Measurements from ENCODE around the gene CNEP1R1.

The CNEP1R1 gene

DNA sequence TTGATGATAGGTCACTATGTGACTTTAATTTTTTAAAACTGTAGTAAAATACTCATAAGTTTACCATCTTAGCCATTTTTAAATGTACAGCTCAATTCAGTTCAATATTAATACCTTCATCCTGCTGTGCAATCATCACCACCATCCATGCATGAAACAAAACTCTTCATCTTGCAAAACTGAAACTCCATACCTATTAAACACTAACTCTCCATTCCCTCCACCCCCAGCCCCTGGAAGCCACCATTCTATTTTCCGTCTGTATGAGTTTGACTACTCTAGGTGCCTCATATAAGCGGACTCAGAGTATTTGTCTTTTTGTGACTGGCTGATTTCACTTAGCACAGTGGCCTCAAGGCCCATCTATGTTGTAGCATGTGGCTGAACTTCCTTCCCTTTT is 9.4 kb upstream of the CNEP1R1 start:
- DNase-seq (ENCODE audit: low read depth in 2 of 2, low spot score in 1 of 2) = no peak

DNA sequence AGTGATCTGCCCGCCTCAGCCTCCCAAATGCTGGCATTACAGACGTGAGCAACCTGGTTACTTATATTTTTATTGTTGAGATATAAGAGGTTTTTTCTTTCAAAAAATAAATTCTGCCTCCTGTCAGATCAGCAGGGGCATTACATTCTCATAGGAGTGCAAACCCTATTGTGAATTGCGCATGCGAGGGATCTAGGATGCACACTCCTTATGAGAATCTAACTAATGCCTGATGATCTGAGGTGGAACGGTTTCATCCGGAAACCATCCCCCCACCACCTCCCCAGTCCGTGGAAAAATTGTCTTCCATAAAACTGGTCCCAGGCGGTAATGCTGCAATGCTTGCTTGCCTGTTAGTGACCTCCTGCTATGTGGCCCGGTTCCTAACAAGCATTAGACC is 7.5 kb upstream of the CNEP1R1 start:
- no peak for DNase-seq (ENCODE audit: low read depth in 2 of 2, low spot score in 1 of 2)

DNA sequence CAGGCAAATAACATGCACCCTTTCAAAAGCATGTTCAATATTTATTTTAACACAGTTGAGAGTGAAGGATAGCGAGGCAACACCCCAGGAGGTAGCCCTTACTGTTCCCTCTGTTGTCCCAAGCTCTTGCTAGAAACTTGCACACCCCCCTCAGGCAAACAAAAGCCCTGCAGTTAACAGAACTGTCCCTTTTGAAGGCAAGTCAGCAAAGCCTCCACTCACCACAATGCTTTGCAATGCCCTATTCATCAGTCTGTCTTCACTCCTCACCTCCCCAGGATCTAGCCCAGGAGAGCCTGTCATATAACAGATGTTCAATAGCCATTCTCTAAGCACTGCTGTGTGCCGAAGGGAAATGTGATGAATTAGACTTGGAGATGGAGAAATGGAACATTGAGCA is 3.5 kb upstream of the CNEP1R1 start:
- no peak for DNase-seq (ENCODE audit: low read depth in 2 of 2, low spot score in 1 of 2)

DNA sequence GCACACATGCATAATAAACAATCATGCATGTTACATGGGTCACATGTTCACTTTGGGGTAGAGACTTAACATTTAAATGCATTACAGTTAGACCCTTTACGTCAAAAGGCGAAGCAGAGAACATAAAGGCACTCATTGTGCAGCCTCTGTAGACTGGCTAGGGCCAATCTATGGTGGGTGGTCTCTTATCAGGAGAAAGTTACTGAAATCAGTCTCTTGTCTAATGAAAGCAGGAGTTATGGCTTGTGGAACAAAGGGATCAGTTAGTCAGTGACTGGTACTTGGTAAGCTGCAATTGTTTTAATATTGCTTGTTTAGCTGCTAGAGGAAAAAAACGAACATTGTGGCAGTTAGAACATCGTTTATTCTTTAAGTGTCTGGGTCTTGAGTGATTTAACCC is 1.4 kb upstream of the CNEP1R1 start:
- DNase-seq (ENCODE audit: low read depth in 2 of 2, low spot score in 1 of 2) = no peak

DNA sequence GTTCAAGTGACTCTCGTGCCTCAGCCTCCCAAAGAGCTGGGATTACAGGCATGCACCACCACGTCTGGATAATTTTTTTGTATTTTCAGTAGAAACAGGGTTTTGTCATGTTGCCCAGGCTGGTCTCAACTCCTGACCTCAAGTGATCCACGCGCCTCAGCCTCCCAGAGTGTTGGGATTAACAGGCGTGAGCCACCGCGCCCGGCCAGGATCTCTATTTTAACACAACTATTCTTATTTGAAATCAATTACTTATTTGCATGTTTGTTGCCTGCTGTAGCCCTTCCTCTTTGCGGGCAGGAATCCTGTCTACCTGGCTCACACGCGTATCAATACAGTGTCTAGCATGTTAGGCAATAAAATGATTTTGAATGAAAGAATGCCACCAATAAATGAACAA is 818 bp upstream of the CNEP1R1 start:
- no peak for DNase-seq (ENCODE audit: low read depth in 2 of 2, low spot score in 1 of 2)

DNA sequence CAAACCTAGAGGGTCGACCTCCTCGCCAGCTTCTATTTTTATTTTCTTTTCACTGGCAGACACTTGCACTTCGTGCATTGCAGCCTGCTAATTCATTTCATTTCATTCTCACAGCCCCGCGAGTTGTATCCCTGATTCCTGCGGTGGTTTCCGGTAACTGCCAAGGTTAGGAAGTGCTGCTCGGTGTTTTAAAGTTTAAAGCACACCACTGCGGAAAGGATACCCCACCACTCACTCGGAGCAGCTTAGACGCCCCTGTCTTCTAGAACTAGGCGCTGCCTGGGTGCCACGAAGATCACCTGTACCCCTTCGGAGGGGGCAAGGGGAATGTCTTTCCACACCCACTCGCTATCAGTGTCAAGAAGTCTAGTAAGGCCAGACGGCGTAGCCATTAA is 509 bp downstream of the CNEP1R1 start:
- DNase-seq (ENCODE audit: low read depth in 2 of 2, low spot score in 1 of 2) = no peak

DNA sequence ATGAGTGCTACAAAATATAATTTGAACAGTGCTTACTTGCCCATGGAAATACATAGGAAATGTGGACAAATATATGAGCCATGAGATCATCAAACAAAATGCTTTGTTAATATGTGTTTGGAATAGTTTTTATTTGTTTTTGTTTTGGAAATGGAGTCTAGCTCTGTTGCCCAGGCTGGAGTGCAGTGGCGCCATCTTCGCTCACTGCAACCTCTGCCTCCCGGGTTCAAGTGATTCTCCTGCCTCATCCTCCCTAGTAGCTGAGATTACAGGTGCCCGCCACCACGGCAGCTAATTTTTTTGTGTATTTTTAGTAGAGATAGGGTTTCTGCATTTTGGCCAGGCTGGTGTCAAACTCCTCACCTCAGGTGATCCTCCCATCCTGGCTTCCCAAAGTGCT is 2.8 kb downstream of the CNEP1R1 start:
- no peak for DNase-seq (ENCODE audit: low read depth in 2 of 2, low spot score in 1 of 2)

DNA sequence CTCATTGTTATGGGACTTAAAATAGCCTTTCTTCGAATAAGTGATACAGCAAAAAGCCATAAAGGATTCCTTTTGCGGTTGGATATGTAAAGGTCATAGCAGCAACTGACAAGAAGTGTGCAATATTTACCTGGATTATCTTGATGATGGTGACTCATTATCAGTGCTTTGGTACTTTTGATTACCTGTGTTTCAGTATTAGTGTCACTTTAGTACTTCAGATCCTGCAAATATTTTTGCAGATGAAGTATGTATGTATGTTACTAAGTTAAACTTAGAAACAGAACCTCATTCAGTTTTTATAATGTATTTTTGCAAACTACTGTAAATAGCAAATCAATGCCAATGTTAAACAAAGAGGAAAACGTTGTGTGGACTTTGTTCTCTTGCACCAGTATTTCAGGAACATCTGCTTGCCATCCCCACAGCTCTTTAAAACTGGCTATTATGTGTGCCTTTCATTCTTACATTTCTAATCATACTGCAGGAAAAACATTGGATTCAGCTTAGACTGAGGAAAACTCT is 10.5 kb downstream of the CNEP1R1 start:
- no peak for DNase-seq (ENCODE audit: low read depth in 2 of 2, low spot score in 1 of 2)

DNA sequence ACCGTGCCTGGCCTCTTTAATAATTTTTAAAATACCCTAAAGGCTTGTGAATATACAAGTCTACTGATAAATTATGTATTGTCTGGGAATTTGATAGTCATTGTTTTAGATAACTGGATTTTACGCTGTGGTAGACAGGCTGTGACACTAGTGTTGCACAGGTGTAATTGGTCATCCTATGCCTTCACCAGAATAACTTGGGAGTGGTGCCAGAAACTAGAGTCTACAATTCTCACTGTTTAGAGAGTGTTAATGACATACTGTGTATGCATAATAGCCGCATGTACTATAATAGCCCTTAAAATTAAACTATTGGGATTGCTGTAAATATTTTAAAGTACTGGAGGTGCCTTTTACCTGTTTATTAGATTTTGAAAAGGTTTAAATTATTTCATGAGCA is 11.4 kb downstream of the CNEP1R1 start:
- no peak for DNase-seq (ENCODE audit: low read depth in 2 of 2, low spot score in 1 of 2)

DNA sequence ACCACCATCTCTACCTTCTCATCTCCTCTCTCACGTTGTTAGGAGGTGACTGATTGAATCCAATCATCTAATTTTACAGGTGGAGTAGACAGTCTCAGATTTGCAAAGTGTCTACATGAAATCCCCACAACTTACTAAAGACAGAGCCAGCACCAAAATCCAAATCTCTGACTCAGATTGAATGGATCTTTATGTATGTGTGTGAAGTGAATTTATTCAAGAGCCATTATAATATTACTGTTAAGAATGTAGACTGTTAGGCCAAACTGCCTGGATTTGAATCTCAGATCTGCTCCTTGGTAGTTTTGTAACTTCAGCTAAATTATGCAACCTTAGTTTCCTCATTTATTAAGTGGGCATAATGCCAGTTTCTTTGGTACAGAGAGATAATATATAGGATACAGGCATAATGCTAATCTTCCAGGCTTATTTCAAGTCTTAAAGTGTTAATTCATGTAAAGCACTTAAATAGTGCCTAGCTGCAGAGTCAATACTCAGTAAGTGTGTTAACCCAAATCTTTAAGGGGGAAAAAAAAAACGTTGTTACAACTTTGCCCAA is 12.7 kb downstream of the CNEP1R1 start:
- no peak for DNase-seq (ENCODE audit: low read depth in 2 of 2, low spot score in 1 of 2)

DNA sequence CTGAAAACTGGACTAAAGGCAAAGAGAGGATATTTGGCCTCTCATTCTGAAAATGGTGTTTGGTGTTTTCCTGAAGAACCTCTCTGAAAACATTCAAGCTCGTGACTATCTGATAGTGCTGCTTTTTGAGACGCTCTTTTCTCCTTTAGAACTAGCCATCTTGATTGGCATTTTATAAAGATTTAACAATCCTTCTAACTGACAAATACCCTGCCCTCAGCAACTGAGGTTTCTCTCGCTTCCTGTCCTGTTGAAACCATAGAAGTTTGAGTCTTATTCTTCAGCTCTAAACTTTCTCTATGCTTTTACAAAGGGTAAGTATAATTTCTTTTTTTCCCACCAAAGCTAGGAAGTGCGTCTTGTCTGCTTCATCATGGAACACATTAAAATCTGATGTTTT is 13.3 kb downstream of the CNEP1R1 start:
- DNase-seq (ENCODE audit: low read depth in 2 of 2, low spot score in 1 of 2) = no peak

DNA sequence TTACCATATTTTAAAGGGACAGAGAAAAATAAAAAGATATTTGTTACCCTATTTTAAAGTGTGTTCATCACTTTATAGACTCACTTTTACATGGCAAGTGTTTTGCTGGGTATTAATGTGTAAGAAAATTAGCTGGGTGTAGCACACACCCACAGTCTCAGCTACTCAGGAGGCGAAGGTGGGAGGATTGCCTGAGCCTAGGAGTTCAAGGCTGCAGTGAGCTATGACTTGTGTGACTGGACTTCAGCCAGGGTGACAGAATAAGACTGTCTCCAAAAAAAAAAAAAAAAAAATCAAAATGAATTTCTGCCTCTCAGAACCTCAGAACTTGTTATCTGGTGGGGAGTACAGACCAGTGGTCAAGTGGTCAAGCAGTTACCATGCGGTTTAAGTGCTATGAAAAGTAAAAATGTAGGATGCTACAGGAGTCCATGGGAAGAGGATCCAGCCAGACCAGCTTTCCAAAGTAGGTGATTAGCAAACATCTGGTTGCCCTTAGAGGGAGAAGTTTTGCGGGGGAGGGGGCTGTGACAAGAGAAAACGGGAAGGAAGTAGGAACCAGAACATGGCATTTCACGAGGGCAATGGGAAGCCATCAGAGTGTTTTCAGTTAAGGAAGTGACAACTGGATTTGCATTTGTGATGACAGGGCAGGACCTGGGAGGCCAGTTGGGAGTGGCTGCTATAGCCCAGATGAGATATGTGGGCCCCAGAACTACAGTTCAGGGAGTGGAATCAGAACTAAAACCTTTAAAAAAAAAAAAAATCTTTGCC is 13.9 kb downstream of the CNEP1R1 start:
- DNase-seq (ENCODE audit: low read depth in 2 of 2, low spot score in 1 of 2) = no peak

DNA sequence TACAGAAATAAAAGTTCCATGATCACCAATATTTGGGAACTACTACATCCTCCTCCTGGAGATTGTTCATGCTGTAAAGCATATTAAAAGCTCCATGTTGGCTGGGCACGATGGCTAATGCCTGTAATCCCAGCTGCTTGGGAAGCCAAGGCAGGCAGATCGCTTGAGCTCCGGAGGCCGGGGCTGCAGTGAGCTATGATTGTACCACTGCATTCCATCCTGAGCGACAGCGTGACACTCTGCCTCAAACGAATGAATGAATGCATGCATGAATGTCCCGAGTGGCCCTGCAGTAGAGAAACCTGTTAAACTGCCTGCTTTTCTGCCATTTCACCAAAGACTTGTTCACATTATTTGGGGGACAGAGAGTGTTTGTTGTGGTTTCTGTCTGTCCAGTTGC is 15.0 kb downstream of the CNEP1R1 start:
- DNase-seq (ENCODE audit: low read depth in 2 of 2, low spot score in 1 of 2) = no peak

DNA sequence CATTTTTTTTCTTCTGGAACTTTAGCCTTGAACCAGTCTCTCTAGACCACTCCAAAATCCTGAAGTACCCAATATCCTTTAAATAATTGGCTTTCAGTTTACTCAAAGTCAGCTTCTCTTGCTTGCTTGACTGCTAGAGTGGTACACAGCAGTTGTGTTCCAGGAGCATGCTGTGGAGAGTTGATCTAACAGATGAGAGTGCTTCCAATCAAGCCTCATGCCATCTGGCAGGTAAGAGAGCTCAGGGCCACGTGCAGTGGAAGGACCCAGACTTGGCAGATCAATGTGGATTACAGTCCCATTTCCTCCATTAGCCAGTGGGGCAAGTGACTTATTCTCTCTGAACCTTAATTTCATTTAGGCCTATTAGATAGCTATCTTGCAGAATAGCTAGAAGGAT is 15.7 kb downstream of the CNEP1R1 start:
- no peak for DNase-seq (ENCODE audit: low read depth in 2 of 2, low spot score in 1 of 2)

DNA sequence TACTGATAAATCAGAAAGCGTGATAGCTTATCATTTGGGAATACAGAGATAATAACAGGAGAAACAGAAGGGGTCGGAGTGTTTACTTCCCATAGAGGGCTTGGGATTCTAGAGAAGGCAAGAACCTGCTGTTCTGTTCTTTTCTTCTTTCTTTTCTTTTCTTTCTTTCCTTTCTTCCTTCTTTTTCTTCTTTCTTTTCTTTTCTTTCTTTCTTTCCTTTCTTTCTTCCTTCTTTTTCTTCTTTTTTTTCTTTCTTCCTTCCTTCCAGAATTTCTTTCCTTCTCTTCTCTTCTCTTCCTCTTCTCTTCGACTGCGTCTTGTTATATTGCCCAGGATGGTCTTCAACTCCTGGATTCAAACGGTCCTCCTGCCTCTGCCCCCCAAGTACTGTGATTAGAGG is 18.3 kb downstream of the CNEP1R1 start:
- no peak for DNase-seq (ENCODE audit: low read depth in 2 of 2, low spot score in 1 of 2)

DNA sequence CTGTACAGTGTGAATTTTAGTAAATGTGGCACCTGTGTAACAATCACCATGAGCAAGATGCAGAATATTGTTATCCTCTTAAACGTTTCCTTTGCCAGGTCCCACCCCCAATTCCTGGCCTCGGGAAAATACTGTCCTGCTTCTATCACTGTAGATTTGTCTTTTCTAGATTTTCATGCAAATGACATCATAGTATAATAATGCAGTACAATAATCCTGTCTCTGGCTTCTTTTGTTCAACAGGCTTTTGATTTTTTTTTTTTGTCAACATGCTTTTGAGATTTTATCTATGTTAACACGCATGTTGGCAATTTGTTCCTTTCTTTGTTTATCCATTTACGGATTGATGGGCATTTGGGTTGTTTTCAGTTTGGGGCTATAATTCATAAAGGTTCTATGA is 20.4 kb downstream of the CNEP1R1 start:
- no peak for DNase-seq (ENCODE audit: low read depth in 2 of 2, low spot score in 1 of 2)

DNA sequence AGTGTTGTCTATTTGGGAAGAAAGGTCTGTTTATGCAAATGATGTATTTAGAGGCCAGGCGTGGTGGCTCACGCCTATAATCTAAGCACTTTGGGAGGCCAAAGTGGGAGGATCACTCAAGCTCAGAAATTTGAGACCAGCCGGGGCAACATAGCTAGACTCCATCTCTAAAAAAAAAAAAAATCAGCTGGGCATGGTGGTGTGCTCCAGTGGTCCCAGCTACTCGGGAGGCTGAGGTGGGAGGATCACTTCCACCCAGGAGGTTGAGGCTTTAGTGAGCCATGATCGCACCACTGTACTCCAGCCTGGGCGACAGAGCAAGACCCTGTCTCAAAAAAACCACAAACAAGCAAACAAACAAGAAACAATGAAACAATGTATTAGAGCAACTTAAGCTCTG is 21.8 kb downstream of the CNEP1R1 start:
- DNase-seq (ENCODE audit: low read depth in 2 of 2, low spot score in 1 of 2) = no peak

DNA sequence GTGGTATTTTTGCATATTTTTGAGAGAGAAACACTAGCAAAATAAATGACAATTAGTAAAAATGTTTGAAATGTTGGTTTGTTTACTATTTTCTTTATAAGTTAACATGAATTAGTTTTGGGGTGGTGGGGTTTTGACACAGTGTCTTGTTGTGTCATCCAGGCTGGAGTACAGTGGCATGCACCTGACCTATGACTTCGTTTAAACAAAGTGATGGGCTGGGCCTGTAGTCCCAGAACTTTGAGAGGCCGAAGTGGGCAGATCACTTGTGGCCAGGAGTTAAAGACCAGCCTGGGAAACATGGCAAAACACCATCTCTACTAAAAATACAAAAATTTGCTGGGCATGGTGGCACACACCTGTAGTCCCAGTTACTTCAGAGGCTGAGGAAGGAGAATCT is 22.8 kb downstream of the CNEP1R1 start:
- DNase-seq (ENCODE audit: low read depth in 2 of 2, low spot score in 1 of 2) = no peak

DNA sequence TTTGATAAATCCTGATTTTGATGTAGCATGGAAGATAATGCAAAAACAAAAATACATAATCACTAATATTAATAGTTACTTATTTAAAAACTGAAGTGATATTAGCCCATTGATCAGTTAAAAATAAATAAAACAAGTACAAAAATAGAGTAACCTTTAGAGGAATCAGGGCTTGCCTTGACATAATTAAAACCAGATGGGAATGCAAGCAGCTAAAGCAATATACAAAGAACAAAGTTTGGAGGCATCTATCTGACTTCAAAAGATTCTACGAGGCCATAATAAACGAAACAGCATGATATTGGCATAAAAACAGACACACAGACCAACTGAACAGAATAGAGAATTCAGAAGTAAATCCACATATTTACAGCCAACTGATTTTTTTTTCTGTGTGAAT is 25.8 kb downstream of the CNEP1R1 start:
- no peak for DNase-seq (ENCODE audit: low read depth in 2 of 2, low spot score in 1 of 2)

DNA sequence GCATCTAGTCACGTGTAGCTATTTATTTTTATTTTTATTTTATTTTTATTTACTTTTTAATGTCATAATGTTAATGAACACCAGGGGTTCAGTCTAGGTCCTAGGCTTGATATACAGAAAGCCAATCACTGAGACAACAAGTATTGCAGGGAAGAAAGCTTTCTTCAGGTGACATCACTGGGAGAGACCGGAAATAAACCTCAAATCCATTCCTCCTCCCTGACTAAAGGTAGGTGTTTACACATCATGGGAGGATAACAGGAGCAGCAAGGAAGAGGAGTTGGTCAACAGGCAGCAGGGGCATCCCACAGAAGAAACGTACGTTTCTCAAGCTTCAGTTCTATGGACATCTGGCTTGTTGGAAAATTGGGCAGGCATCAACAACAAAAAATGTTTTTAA is 31.2 kb downstream of the CNEP1R1 start:
- no peak for DNase-seq (ENCODE audit: low read depth in 2 of 2, low spot score in 1 of 2)

DNA sequence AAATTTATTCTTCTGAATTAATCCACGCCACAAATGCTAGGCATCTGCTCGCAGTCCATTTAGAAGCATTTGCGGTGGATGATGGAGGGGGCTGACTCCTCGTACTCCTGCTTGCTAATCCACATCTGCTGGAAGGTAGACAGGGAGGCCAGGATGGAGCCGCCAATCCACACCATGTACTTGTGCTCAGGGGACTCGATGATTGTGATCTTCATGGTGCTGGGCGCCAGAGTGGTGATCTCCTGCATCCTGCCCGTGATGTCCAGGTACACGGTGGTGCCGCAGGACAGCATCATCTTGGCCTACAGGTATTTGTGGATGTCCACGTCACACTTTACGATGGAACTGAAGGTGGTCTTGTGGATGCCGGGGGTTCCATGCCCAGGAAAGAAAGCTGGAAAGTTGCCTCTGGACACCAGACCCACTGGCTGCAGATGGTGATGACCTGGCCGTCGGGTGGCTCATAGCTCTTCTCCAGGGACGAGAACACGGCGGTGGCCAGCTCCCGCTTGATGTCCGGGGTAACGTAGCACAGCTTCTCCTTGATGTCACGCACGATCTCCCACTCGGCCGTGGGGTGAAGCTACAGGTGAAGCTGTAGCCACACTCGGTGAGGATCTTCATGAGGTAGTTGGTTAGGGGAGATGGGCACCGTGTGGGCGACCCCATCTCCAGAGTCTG is 33.2 kb downstream of the CNEP1R1 start:
- no peak for DNase-seq (ENCODE audit: low read depth in 2 of 2, low spot score in 1 of 2)

DNA sequence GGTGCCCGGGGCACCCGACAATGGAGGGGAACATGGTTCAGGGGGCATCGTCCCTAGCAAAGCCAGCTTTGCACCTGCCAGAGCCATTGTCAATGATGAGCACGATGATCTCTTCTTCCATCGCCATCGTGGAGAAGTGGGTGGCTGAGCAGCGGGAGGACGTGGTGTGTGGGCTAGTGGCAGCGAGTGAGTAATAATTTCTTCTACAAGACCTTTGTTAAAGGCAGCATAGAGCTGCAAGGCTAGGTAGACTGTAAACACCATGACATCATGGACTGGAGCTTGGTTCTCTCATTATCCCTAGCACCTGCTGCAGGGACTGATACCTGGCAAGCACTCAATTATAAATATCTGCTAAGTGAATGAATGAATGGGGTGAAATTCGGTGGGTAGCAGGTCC is 34.1 kb downstream of the CNEP1R1 start:
- DNase-seq (ENCODE audit: low read depth in 2 of 2, low spot score in 1 of 2) = no peak

DNA sequence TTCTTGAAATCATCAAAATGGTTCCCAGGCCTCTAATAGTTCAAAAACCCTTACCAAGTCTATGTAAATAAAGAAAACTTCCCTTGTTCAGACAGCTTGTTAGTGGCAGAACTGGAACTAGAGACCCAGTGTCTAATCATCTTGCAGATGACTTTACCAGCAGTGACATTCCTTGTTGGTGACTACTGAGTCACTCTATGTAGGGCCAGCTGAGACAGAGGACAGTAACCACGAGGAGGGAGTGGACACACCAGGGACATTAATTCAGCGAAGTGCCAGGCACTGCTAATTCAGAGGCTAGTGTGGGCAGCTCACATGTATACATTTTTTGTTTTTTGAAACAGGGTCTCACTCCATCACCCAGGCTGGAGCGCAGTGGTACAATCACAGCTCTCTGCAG is 34.6 kb downstream of the CNEP1R1 start:
- DNase-seq (ENCODE audit: low read depth in 2 of 2, low spot score in 1 of 2) = no peak

All from stimulated activated CD8-positive, alpha-beta memory T cell treated with anti-CD3 and anti-CD28 coated beads, Interleukin-4, amount 100 ng/mL, for 4 hours (primary cell).